Breast epithelium (tissue), 3 donors: ENCODE results near the gene APLP2.

Experiments used
- POLR2A ChIP-seq: fragments of 450-650 bp; IDR thresholded peaks from one replicate; pipeline ENCODE4 v1.6.1; 2016; ENCODE audit warnings: antibody characterized with exemption, mild to moderate bottlenecking, moderate library complexity
- POLR2AphosphoS5 ChIP-seq, 3 donors: sonication (generic); formaldehyde crosslinking; IDR thresholded peaks; one replicate each; pipeline ENCODE4 v1.6.1; 2017; ENCODE audit warnings: antibody characterized with exemption in 3 of 3

- TF ChIP-seq POLR2AphosphoS5 (IDR thresholded peaks at IDR 0.05) (no peak), POLR2A (no peak)
Observed at GRCh38 chr11:130106381-130106780, 36.7 kb downstream of the APLP2 start.
